Rectal smooth muscle tissue (tissue), 1 donor: ENCODE measurements around the gene NEUROD2.

ENCODE experiments used
- H3K27ac ChIP-seq: one replicate; pipeline ENCODE4 v1.7.0; 2013; ENCODE audit warnings: low read depth, low read length, inconsistent platforms
- H3K27me3 ChIP-seq: one replicate; pipeline ENCODE4 v1.7.0; 2013; ENCODE audit warnings: low read length; ENCODE audit not compliant: control insufficient read depth, insufficient read depth
- H3K36me3 ChIP-seq: one replicate; pipeline ENCODE4 v1.7.0; 2013; ENCODE audit warnings: low read length; ENCODE audit not compliant: control insufficient read depth, insufficient read depth
- H3K4me1 ChIP-seq: one replicate; pipeline ENCODE4 v1.7.0; 2013; ENCODE audit warnings: low read length; ENCODE audit not compliant: control insufficient read depth, insufficient read depth
- H3K4me3 ChIP-seq: one replicate; pipeline ENCODE4 v1.7.0; 2013; ENCODE audit warnings: low read length
- H3K9ac ChIP-seq: one replicate; pipeline ENCODE4 v1.7.0; 2013; ENCODE audit warnings: low read length

NEUROD2 gene

GRCh38 chr17:39641097-39641496 is 33.4 kb upstream of the NEUROD2 start:
- Histone ChIP-seq H3K4me3 (no peak overlapping the region), H3K4me1 (peaks cover 18% of the 10 kb centered on the region), H3K27ac (no peak overlapping the region)

GRCh38 chr17:39640591-39641031 is 32.9 kb upstream of the NEUROD2 start:
- Histone ChIP-seq H3K4me1 (peaks cover 20% of the 10 kb centered on the region), H3K27me3 (no peaks in the 10 kb centered on the region), H3K36me3 (no peaks in the 10 kb centered on the region), H3K4me3 (no peak overlapping the region), H3K27ac (no peak overlapping the region), H3K9ac (no peak overlapping the region)

More at GRCh38 chr17:39641097-39641496, 33.4 kb upstream of the NEUROD2 start:
- no peaks in the 10 kb centered on the region for H3K27me3 ChIP-seq
- no peak overlapping the region for H3K9ac ChIP-seq
- H3K36me3 ChIP-seq = no peaks in the 10 kb centered on the region

DNA sequence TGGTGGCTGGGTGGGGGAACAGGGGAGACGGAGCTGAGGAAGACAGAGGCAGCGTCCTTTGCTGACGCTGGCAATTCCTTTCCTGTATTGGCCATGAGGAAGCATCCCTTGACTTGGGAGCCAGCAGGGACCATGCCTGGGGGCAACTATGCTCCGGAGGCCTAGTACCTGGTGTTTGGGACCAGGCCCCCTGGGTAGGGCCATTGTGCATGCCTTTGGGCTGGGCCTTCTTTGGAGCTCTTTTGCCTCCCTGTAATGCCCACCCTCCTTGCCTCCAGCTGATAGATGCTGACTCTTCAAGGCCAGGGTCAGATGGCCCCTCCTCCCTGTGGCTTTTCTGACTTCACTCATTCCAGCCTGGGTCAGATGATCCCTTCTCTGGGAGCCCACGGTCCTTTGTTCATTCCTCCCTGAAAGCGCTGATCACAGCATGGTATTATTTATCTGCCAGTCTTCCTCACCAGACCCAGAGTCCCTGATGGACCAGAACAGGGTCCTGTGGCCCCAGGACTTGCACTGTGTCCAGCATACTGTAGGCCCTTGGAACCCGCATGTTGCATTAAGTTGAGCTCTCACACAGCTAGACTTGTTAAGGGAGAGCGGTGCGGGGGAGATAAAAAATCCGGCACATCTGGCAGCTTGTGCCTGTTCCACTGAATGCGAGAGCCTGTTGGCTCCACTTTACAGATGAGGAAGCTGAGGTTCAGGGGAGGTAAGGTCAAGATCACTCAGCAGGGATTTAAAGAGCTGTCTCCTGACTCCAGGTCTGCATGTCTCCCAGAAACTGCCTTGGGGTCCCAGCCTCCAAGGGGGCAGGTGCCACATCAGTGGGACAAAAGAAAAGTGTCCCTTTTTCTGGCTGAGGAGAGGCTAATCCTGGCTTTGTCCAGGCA is 32.1 kb upstream of the NEUROD2 start:
- no peaks in the 10 kb centered on the region for H3K36me3 ChIP-seq
- no peak overlapping the region for H3K4me3 ChIP-seq
- H3K27ac ChIP-seq = no peak overlapping the region
- H3K27me3 ChIP-seq = peaks cover 2% of the 10 kb centered on the region
- H3K4me1 ChIP-seq = peaks cover 20% of the 10 kb centered on the region
- no peak overlapping the region for H3K9ac ChIP-seq

DNA sequence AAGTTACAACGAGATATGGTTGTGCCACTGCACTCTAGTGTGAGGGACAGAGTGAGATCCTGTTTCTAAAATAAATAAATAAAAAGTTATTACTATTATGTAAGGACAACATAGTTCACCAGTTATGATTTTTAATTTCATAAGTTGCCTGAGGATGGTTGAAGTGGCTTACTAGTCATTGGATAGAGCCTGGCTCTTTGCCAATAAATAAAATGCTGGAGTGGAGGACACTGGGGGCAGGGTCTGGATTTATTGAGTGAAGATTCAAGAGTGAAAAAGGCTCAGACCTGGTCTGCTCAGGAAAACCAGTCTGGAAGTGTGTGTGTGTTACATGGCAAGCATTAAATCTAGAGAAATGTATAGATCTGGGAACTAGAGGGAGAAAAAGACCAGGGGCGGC is 31.3 kb upstream of the NEUROD2 start:
- no peak overlapping the region for H3K27ac ChIP-seq
- H3K36me3 ChIP-seq = no peaks in the 10 kb centered on the region
- H3K4me1 ChIP-seq = peaks cover 20% of the 10 kb centered on the region
- H3K4me3 ChIP-seq = no peak overlapping the region
- H3K27me3 ChIP-seq = peaks cover 2% of the 10 kb centered on the region
- H3K9ac ChIP-seq = no peak overlapping the region

- H3K27me3 ChIP-seq = peaks cover 2% of the 10 kb centered on the region
- no peaks in the 10 kb centered on the region for H3K36me3 ChIP-seq
- H3K4me1 ChIP-seq = peaks cover 20% of the 10 kb centered on the region
- no peak overlapping the region for H3K27ac ChIP-seq
- peak overlapping the region; percentile 93 for H3K4me3 ChIP-seq
- no peak overlapping the region for H3K9ac ChIP-seq
Observed at GRCh38 chr17:39638317-39638716, 30.6 kb upstream of the NEUROD2 start.

- no peaks in the 10 kb centered on the region for H3K36me3 ChIP-seq
Observed at GRCh38 chr17:39636927-39637736, 29.4 kb upstream of the NEUROD2 start, which contains the start of gene STARD3. Gene STARD3 (plus strand): TSS chr17:39637144. CDS start chr17:39653532, 16,388 bp downstream.

GRCh38 chr17:39636587-39636926 is 28.8 kb upstream of the NEUROD2 start:
- peaks cover 2% of the 10 kb centered on the region for H3K27me3 ChIP-seq
- peaks cover 20% of the 10 kb centered on the region for H3K4me1 ChIP-seq

More at GRCh38 chr17:39636927-39637736, 29.4 kb upstream of the NEUROD2 start, which contains the start of gene STARD3:
- Histone ChIP-seq H3K9ac (peak within 1 kb of the TSS; percentile 92), H3K27ac (peak within 1 kb of the TSS; percentile 90), H3K4me3 (peak within 1 kb of the TSS; percentile 93), H3K27me3 (peaks cover 2% of the 10 kb centered on the region), H3K4me1 (peaks cover 20% of the 10 kb centered on the region)

GRCh38 chr17:39635614-39636176 is 28.0 kb upstream of the NEUROD2 start:
- peaks cover 20% of the 10 kb centered on the region for H3K4me1 ChIP-seq
- no peak overlapping the region for H3K27ac ChIP-seq
- H3K9ac ChIP-seq = no peak overlapping the region
- H3K36me3 ChIP-seq = no peaks in the 10 kb centered on the region
- peak overlapping the region; percentile 93 for H3K4me3 ChIP-seq
- peaks cover 2% of the 10 kb centered on the region for H3K27me3 ChIP-seq

More at GRCh38 chr17:39636587-39636926, 28.8 kb upstream of the NEUROD2 start:
- Histone ChIP-seq H3K9ac (peak overlapping the region; percentile 92), H3K27ac (peak overlapping the region; percentile 90), H3K36me3 (no peaks in the 10 kb centered on the region), H3K4me3 (peak overlapping the region; percentile 93)

DNA sequence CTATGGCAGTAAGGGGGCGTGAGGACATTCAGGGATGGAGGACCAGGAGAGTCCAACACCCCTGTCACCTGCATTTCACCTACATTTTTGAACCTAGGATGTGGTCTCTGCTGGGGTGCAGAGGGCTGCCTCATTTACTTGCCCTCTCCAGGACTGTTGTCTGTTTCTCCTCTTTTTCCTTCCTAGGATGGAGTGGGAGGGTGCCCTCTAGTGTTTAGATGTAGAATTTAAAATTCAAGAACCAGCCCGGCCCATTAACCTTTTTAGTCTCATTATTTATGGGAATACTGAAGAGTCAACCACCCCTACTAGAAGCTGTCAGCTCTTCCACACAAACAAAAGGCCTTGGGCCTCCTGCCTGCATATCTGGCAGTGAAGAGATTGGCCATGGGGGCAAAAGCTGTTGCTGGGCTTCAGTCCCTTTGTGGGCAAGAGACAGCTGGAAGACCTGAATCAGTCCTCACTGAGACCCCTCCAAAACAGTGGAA is 26.7 kb upstream of the NEUROD2 start:
- Histone ChIP-seq H3K27me3 (peaks cover 6% of the 10 kb centered on the region), H3K4me3 (no peak overlapping the region), H3K4me1 (peaks cover 20% of the 10 kb centered on the region), H3K27ac (no peak overlapping the region), H3K36me3 (no peaks in the 10 kb centered on the region), H3K9ac (no peak overlapping the region)

DNA sequence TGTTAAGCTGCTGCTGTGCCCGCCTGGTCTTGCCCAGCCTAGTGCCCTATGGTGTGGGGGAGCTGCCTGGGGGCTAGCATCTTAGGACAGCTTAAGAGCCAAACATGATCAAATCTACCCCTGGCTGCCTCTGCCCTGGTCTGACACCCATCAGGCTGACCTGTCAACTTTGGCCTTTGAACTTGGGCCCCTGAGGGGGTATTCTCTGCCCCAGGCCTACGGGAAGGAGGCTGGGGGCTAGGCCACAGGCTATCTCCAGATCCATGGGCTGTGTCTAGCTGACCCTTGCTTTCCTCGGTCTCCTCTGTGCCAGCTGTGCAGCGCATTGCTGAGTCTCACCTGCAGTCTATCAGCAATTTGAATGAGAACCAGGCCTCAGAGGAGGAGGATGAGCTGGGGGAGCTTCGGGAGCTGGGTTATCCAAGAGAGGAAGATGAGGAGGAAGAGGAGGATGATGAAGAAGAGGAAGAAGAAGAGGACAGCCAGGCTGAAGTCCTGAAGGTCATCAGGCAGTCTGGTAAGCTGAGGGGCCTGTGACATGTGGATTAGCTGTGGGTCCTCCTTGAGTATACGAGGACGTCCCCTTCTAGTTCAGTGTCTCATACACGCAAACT is 26.0 kb upstream of the NEUROD2 start:
- no peak overlapping the region for H3K4me3 ChIP-seq

DNA sequence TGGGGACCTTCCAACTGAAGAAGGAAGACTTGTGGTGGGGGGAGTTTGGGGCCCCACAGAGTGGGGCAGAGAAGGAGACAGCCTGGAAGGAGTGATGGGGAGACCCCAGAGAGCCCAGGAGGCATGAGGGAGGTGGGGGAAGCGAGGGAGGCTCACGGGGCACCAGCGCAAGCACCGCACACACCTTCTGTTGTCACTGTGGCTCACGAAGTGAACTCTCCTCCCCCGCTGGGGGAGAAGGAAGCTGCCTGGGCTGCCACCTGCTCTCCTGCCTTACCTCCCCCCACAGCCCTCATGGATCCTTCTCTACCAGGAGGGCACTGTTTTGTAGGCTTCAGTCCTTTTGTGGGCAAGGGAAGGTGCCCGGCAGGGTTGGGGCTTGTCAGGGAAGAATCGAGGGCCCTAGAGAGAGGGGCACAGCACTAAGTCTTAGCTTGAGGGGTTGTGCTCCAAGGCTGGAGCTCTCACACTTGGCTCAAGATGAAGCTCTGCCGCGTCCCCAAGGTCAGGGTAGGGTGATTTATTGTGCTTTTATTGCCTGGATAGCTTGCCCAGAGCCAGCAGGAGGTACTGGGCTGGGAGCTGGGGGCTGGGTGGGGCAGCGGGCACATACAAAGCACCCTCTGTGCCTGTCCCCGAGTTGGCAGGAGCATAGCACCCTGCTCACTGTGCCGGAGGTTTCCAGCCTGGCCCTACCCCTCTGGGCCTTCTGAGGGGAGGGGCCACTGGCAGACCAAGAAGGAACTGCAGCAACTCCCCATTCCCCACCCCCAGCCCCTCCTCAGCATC is 24.6 kb upstream of the NEUROD2 start:
- peak overlapping the region; percentile 6 for H3K9ac ChIP-seq
- peak overlapping the region; percentile 17 for H3K27ac ChIP-seq
- no peaks in the 10 kb centered on the region for H3K36me3 ChIP-seq
- H3K27me3 ChIP-seq = peaks cover 11% of the 10 kb centered on the region
- H3K4me1 ChIP-seq = peaks cover 8% of the 10 kb centered on the region
- peak overlapping the region; percentile 31 for H3K4me3 ChIP-seq

More for the DNA sequence above, 26.0 kb upstream of the NEUROD2 start:
- peaks cover 18% of the 10 kb centered on the region for H3K4me1 ChIP-seq
- H3K9ac ChIP-seq = no peak overlapping the region
- peaks cover 6% of the 10 kb centered on the region for H3K27me3 ChIP-seq
- no peaks in the 10 kb centered on the region for H3K36me3 ChIP-seq
- no peak overlapping the region for H3K27ac ChIP-seq
